Endothelial cell (in vitro differentiated cells): ENCODE data around the gene C17orf107. TPM values are rescaled to one million over a fixed set of nuclear protein-coding genes. Genes with fewer than 3 reads are reported as not detected.

Source experiments
- DNase-seq: peaks from one replicate; pipeline ENCODE4 v3.0.0; 2021; ENCODE audit warnings: low spot score
- H3K27ac Mint-ChIP-seq: one replicate; pipeline ENCODE4 v1.8.0; 2021; ENCODE audit warnings: mixed read lengths, inconsistent platforms; ENCODE audit not compliant: unreplicated experiment
- H3K27me3 Mint-ChIP-seq: one replicate; pipeline ENCODE4 v1.8.0; 2021; ENCODE audit warnings: mild to moderate bottlenecking, moderate library complexity, mixed read lengths, inconsistent platforms; ENCODE audit not compliant: unreplicated experiment
- H3K36me3 Mint-ChIP-seq: one replicate; pipeline ENCODE4 v1.8.0; 2021; ENCODE audit warnings: mild to moderate bottlenecking, low read depth, mixed read lengths, inconsistent platforms; ENCODE audit not compliant: unreplicated experiment
- H3K4me1 Mint-ChIP-seq: one replicate; pipeline ENCODE4 v1.8.0; 2021; ENCODE audit warnings: mild to moderate bottlenecking, mixed read lengths, inconsistent platforms; ENCODE audit not compliant: unreplicated experiment
- H3K4me3 Mint-ChIP-seq: one replicate; pipeline ENCODE4 v1.8.0; 2021; ENCODE audit warnings: mild to moderate bottlenecking, mixed read lengths, inconsistent platforms; ENCODE audit not compliant: unreplicated experiment
- H3K9me3 Mint-ChIP-seq: one replicate; pipeline ENCODE4 v1.8.0; 2021; ENCODE audit warnings: mixed read lengths, inconsistent platforms; ENCODE audit not compliant: unreplicated experiment
- total RNA-seq: library from RNA; stranded (reverse); fragmentation: NEBNext Ultra II Directional; extraction: Animal tissue kit (Norgen Biotek cat#: 25700); gene quantifications from one replicate; pipeline ENCODE4 v1.2.1, GENCODE V29; 2021; ENCODE audit not compliant: unreplicated experiment
- TF ChIP-seq, protein P1 (sequence below): fragments of 200-600 bp; sonication (generic); IDR thresholded peaks from one replicate; pipeline ENCODE4 v1.5.0; 2021; ENCODE audit warnings: antibody characterized with exemption; ENCODE audit not compliant: unreplicated experiment

C17orf107 gene
- total RNA-seq, 1 donor from 2014 or later = 2.3 TPM

DNA sequence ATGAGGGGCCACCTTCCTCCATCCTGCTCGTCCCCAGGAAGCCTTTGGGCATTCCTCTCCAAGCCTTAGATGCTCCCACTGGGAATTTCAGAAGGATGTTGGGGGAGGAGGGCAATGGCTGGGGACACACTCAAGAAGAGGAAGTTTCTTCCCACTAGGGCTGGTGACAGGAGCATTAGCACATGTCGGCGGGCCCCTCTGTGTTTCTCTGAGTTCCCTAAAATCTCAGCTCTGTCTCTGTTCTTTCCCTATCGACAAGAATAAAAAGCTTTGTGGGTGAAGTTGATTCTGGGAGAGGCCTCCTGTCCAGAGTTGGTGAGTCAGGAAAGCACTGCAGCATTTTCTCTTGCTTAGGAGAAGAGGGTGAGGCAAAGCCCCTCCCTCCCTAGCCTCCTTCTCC lies 19.7 kb upstream of the C17orf107 start:
- H3K4me3 Mint-ChIP-seq = peak overlapping the region; percentile 49
- H3K9me3 Mint-ChIP-seq = no peaks in the 10 kb centered on the region
- H3K27me3 Mint-ChIP-seq = peaks cover 4% of the 10 kb centered on the region
- peaks cover 10% of the 10 kb centered on the region for H3K4me1 Mint-ChIP-seq
- TF ChIP-seq, protein P1, sequence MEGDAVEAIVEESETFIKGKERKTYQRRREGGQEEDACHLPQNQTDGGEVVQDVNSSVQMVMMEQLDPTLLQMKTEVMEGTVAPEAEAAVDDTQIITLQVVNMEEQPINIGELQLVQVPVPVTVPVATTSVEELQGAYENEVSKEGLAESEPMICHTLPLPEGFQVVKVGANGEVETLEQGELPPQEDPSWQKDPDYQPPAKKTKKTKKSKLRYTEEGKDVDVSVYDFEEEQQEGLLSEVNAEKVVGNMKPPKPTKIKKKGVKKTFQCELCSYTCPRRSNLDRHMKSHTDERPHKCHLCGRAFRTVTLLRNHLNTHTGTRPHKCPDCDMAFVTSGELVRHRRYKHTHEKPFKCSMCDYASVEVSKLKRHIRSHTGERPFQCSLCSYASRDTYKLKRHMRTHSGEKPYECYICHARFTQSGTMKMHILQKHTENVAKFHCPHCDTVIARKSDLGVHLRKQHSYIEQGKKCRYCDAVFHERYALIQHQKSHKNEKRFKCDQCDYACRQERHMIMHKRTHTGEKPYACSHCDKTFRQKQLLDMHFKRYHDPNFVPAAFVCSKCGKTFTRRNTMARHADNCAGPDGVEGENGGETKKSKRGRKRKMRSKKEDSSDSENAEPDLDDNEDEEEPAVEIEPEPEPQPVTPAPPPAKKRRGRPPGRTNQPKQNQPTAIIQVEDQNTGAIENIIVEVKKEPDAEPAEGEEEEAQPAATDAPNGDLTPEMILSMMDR = no peak
- H3K36me3 Mint-ChIP-seq = peaks cover 33% of the 10 kb centered on the region
- no peak overlapping the region for H3K27ac Mint-ChIP-seq
- no peak for DNase-seq

DNA sequence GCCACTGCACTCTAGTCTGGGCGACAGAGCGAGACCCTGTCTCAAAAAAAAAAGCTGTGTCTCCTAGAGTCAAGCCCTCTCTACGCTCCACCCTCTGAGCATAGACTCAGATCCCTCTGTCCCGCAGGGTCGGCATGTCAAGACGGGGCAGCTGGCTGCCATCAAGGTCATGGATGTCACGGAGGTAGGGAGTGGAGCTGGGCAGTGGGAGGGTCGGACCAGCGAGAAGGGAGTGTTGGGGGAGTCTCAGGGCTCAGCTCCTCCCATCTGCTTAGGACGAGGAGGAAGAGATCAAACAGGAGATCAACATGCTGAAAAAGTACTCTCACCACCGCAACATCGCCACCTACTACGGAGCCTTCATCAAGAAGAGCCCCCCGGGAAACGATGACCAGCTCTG lies 18.5 kb upstream of the C17orf107 start:
- peaks cover 6% of the 10 kb centered on the region for H3K4me1 Mint-ChIP-seq
- peaks cover 41% of the 10 kb centered on the region for H3K36me3 Mint-ChIP-seq
- no peaks in the 10 kb centered on the region for H3K9me3 Mint-ChIP-seq
- DNase-seq = no peak
- peaks cover 6% of the 10 kb centered on the region for H3K27me3 Mint-ChIP-seq
- H3K4me3 Mint-ChIP-seq = peak overlapping the region; percentile 73
- peak overlapping the region; percentile 24 for H3K27ac Mint-ChIP-seq
- TF ChIP-seq, protein P1 = no peak

DNA sequence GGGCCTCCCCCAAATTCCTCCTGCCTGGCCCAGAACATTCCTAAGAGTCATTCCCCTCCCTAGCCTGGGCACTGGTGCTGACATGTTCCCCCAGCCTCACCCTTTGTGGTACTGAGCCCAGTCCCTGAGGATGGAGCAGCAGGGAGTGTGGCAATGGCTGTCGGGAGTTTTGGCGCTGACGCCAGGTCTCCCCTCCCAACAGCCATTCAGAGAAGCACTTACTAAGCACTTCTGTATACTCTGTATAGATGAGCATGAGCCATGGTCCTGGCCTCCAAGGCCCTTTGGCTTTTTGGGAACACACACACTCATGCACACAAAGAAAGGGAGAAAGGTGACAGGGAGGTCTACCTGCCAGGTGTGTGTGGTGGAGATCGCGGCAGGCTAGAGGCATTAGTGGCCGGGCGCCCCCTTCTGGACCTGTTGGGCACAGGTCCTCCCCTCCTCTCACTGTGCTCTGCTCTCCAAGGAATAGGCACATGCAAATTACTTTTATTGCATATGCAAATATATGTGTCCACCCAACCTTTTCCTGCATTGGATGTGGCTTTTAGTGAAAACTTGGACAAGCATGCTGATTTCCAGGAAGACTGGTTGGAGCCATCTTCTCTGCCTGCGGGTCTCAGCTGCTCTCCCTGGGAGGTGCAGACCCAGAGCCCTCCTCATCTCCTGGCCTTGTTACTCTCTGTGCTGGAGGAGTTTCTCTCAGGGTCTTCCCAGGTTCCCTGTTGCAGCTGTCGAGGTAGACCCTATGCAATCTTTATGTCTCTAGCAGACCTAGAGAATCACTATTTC lies 17.4 kb upstream of the C17orf107 start:
- H3K4me1 Mint-ChIP-seq = no peaks in the 10 kb centered on the region
- DNase-seq = peak; percentile 66
- TF ChIP-seq, protein P1 = peak; percentile 78
- peaks cover 5% of the 10 kb centered on the region for H3K27me3 Mint-ChIP-seq
- H3K4me3 Mint-ChIP-seq = peak overlapping the region; percentile 65
- peaks cover 44% of the 10 kb centered on the region for H3K36me3 Mint-ChIP-seq
- H3K27ac Mint-ChIP-seq = peak overlapping the region; percentile 24
- H3K9me3 Mint-ChIP-seq = no peaks in the 10 kb centered on the region

DNA sequence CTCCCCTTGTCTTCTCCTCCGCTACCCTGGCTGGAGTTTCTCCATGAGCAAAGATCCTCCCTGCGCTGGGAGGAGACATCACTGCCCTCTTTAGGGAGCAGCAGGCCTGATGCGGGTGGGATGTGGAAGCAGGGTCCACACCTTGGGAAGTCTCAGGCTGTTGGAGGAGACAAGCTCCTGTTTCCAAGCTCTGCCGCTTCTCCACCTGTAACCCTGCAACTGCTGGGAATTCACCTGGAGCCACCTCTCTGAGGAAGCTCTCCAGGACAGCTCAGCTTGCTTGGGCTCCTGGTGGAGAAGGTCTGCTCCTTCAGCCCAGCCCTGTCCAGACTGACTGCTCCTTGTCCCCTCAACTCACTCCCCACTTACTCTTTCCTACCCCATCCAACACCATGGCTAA lies 14.8 kb upstream of the C17orf107 start:
- Mint-ChIP-seq H3K4me3 (no peak overlapping the region), H3K27ac (no peak overlapping the region), H3K36me3 (peaks cover 45% of the 10 kb centered on the region), H3K9me3 (no peaks in the 10 kb centered on the region), H3K4me1 (no peaks in the 10 kb centered on the region), H3K27me3 (peaks cover 5% of the 10 kb centered on the region)
- TF ChIP-seq, protein P1 = no peak
- no peak for DNase-seq

DNA sequence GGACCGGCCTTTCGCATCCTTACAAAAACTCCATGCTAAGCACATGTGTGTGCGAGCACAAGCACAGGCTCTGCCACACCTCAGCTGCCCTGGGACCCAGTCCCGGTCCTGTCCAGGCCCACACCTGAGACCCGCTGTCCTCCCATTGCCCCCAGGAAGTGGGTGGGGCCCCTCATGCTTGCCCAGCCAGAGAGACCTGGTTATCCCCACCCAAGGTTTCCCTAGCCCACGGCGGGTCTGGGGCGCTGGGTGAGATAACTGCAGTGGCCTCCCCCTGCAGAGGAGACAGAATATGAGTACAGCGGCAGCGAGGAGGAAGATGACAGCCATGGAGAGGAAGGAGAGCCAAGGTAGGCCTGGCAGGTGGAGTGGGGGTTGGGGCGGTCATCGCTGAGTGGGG lies 12.5 kb upstream of the C17orf107 start:
- TF ChIP-seq, protein P1 = no peak
- Mint-ChIP-seq H3K27me3 (peaks cover 9% of the 10 kb centered on the region), H3K4me3 (peak overlapping the region; percentile 25), H3K36me3 (peaks cover 45% of the 10 kb centered on the region), H3K27ac (no peak overlapping the region), H3K4me1 (no peaks in the 10 kb centered on the region), H3K9me3 (no peaks in the 10 kb centered on the region)
- no peak for DNase-seq
